ENCODE data around the gene MEGF6.

DNA sequence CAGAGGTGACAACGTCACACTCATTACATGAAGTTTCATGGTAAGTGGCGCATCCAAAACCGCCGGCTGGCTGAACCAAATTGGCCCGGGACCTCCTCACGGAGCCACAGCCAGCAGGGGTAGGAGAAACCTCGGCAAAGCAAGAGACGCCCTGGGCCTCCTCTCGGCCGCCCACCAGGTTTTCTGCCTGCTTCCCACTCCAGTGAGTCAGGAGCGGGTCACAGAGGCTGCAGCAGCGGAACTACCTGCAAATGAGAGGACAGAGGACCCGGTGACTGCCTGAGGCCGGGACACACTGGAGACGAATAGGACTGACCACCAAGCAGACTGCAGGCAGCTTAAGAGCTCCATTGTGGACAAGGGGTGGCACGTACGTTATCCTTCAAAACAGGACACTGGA lies 55.0 kb downstream of the MEGF6 start:
- TF ChIP-seq POLR2A (IDR thresholded peaks at IDR 0.05; ENCODE audit: low read length) (no peak), GATA1 (IDR thresholded peaks at IDR 0.05; ENCODE audit: low read depth, low read length) (no peak)

Measured in erythroblast (primary cell).